ENCODE measurements around the gene ENAH.

- TF ChIP-seq CTCF (conservative IDR thresholded peaks at IDR 0.05; ENCODE audit: low read length) (no peak), EZH2phosphoT487 (IDR thresholded peaks at IDR 0.05; ENCODE audit: borderline replicate concordance) (no peak)
Observed at GRCh38 chr1:225446595-225446960, 206.3 kb downstream of the ENAH start.
